ENCODE measurements around the gene CFAP20DC.
"Not testable (repeated sequence)": the region's sequence is repeated elsewhere in the genome, so short reads cannot be mapped to it uniquely, and the experiment has no call there.

Gene CFAP20DC

DNA sequence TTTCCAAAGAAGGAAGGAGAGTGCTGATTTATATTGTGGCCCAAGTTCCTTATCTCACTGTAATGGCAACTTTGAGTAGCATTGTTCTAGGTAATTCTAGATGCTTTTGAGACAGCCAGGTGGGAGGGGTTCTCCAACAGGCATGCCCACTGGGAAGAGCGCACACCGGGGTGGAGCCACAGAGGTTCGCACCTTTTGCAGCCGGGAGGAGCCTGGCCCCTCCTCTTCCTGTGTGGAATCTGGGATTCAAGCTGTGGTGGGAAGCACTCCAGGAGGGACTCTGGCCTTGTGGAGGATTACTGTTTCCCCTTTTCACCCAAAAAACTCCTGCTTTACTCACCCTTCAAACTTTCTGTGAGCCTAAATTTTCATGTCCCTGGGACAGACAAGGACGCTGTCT, 53.1 kb downstream of the CFAP20DC start:
- no peak overlapping the region for H3K4me3 Mint-ChIP-seq

DNA sequence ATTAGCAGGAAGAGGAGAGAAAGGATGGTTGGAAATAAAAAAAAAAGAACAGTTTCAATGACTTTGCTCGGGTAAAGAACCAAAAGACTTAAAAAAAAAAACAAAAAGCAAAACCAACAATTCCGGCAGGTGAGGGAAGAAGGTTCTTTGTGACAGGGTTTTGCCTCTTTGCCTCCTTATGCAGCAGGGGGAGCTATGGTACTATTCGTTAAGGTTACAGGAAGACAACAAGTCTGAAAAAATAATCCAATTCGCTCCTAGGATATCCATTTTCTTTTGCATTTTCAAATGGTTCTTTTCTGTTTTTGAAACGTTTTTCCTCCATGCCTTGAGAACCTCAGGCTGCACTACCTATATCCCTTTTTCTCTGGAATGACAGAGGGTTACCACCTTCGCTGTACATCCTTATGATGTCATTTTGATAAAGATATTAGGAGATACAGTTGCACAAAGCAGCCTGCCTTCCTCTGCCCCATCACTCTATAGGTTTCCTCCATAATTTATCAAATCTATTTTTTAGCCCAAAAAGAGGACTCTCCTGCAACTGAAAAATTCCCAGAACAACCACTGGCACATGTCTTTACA, 55.0 kb downstream of the CFAP20DC start:
- Mint-ChIP-seq H3K4me3 (no peak overlapping the region), H3K9me3 (no peaks in the 10 kb centered on the region), H3K27me3 (peaks cover 6% of the 10 kb centered on the region), H3K4me1 (no peaks in the 10 kb centered on the region), H3K27ac (no peak overlapping the region)
- DNase-seq, result peak; percentile 14 to 21
- ATAC-seq, result no peak

More for the DNA sequence above, 53.1 kb downstream of the CFAP20DC start:
- DNase-seq (no peak), ATAC-seq (no peak)
- no peaks in the 10 kb centered on the region for H3K9me3 Mint-ChIP-seq
- H3K4me1 Mint-ChIP-seq, result no peaks in the 10 kb centered on the region
- no peak overlapping the region for H3K27ac Mint-ChIP-seq
- peaks cover 12% of the 10 kb centered on the region for H3K27me3 Mint-ChIP-seq

DNA sequence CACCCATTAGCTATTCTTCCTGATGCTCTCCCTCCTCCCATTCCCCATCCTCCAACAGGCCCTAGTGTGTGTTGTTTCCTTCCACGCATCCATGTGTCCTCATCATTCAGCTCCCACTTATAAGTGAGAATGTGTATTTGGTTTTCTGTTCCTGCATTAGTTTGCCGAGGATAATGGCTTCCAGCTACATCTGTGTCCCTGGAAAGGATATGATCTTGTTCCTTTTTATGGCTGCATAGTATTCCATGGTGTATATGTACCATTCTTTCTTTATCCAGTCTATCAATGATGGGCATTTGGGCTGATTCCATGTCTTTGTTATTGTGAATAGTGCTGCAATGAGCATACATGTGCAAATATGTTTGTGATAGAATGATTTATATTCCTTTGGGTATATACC, 56.3 kb downstream of the CFAP20DC start:
- Mint-ChIP-seq H3K27me3 (peaks cover 6% of the 10 kb centered on the region), H3K27ac (no peak overlapping the region), H3K9me3 (no peaks in the 10 kb centered on the region), H3K4me1 (no peaks in the 10 kb centered on the region), H3K4me3 (no peak overlapping the region)
- DNase-seq (no peak), ATAC-seq (no peak)

DNA sequence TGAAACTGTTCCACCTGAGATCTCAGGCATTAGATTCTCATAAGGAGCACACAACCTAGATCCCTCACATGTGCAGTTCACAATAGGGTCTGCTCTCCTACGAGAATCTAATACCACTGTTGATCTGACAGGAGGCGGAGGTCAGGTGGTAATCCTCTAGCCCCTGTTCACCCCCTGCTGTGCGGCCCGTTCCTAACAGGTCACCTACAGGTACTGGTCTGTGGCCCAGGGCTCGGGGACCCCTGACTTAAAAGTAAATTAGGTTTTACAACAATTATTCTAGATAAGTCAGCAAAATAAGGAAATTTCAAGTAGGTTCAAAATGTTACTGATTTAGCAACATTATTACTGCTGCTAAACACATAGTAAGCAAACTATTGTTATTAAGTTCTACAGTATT, 58.2 kb downstream of the CFAP20DC start:
- H3K4me3 Mint-ChIP-seq, result no peak overlapping the region
- H3K27me3 Mint-ChIP-seq, result peaks cover 6% of the 10 kb centered on the region

DNA sequence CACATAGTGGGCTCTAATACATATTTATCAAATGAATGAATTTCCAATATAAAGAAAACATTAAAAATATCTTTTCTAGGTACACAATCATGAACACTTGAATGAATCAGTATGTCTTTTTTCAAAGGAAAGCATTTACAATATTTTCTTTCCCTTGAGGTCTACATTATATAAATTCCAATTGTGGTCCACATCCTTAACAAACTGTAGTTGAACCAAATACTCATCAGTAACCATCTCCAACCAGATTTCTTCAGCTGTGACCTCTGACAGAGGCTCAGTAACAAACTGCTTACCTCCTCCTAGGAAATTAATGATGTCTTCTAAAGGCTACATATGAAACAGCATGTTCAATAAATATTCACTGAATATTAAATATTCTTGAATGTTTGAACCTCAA, 58.8 kb downstream of the CFAP20DC start:
- DNase-seq (no peak), ATAC-seq (no peak)
- Mint-ChIP-seq H3K4me1 (no peaks in the 10 kb centered on the region), H3K4me3 (no peak overlapping the region), H3K27ac (no peak overlapping the region), H3K9me3 (no peaks in the 10 kb centered on the region), H3K27me3 (peaks cover 6% of the 10 kb centered on the region)

More for the DNA sequence above, 58.2 kb downstream of the CFAP20DC start:
- Mint-ChIP-seq H3K9me3 (no peaks in the 10 kb centered on the region), H3K4me1 (no peaks in the 10 kb centered on the region), H3K27ac (no peak overlapping the region)
- ATAC-seq (no peak), DNase-seq (no peak)

DNA sequence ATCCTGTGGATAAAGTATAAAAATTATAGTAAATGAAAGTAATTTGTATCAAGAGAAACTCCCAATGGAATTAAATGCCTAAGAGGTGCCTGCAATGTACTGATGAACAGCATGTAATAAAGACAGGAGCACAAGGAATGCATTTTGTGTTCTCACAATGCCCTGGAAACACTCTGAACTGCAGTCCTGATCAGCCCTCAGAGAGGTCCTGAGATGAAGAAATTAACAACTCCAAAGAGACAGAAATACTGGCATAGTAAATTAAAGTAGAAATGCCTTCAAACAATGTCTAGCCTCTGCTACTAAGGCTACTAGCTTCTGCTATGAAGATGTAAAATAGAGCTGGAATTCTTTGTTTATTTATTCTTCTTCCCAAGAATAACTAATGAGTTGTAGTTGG, 59.9 kb downstream of the CFAP20DC start:
- DNase-seq (no peak), ATAC-seq (no peak)
- Mint-ChIP-seq H3K27me3 (peaks cover 6% of the 10 kb centered on the region), H3K4me3 (no peak overlapping the region), H3K9me3 (no peaks in the 10 kb centered on the region), H3K27ac (no peak overlapping the region), H3K4me1 (no peaks in the 10 kb centered on the region)

DNA sequence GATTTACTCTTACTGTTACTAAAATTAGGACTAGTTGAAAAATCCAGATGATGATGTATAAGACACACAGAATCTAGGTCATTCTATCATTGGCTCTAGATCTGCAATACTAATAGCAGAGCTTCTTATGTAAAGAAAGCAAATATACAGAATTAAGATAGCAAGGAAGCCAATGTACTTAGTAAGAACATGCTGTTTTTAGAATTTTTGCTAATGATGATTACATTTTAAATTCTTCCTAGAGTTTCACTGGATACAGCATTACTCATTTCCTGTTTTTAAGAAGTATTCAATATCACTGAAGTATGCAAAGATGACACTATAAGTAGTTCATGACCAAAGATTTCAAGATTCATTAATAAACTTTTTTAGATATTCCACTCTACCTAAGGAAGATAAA, 60.7 kb downstream of the CFAP20DC start:
- H3K9me3 Mint-ChIP-seq, result no peaks in the 10 kb centered on the region
- H3K27me3 Mint-ChIP-seq, result peaks cover 6% of the 10 kb centered on the region
- H3K4me1 Mint-ChIP-seq, result no peaks in the 10 kb centered on the region
- no peak overlapping the region for H3K4me3 Mint-ChIP-seq
- no peak overlapping the region for H3K27ac Mint-ChIP-seq
- DNase-seq, result no peak
- no peak for ATAC-seq

DNA sequence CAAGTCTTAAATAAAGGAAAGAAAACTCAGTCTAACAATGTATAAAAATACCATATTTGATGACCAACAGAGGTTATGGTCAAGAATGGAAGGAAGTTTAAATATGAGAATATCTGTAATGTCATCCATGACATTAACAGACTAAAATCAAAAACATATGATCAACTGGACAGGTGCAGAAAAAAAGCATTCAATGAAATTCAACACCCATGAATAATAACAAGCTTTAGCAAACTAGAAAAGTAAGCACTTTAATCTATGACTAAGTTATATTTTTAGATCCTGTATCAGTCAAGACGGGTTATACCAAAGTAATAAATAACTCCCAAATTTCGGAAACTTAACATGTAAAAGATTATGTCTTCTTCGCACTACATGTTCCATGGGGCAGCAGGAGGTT, 61.8 kb downstream of the CFAP20DC start:
- no peak for ATAC-seq

DNA sequence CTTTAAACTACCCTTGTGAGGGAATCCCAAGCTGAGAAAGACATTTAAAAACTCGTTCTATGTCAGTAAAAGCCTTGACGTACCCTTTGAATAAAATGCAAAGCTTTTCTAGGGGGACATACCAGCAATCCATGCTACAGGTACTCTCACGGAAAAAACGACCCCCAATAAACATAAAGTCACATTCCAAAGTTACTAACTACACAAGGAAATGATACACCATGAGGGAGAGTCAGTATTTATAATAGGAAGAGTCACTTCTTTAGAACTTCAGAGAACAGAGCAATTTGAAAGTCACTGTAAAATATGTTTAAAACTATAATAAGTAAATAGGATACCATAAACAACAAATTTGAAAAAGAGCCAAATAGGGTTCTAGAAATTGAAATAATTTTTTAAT, 63.2 kb downstream of the CFAP20DC start:
- DNase-seq, result no peak
- peaks cover 15% of the 10 kb centered on the region for H3K27me3 Mint-ChIP-seq
- H3K4me1 Mint-ChIP-seq, result no peaks in the 10 kb centered on the region

More for the DNA sequence above, 61.8 kb downstream of the CFAP20DC start:
- DNase-seq, result no peak
- Mint-ChIP-seq H3K27me3 (peaks cover 8% of the 10 kb centered on the region), H3K27ac (no peak overlapping the region), H3K4me1 (no peaks in the 10 kb centered on the region), H3K4me3 (no peak overlapping the region), H3K9me3 (no peaks in the 10 kb centered on the region)

DNA sequence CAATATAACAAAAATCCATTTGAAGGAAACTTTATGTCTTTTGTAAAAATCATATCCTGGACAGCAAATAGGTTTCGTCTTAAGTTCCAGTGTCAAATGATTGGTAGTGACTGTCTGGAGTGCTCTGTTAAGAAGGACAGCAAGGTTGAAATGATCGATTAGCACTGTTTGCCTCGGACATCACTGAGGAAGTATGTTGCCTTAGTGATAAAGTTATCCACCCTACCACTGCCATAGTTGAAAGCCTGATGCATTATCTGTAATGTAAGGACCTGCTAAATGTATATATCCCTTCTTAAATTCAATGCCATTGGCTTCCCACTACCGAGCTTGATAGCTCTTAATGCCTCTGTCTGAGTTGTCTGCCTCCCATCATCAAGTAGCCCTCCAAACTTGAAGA, 70.0 kb downstream of the CFAP20DC start:
- Mint-ChIP-seq H3K4me1 (no peaks in the 10 kb centered on the region), H3K4me3 (no peak overlapping the region), H3K27me3 (peaks cover 23% of the 10 kb centered on the region), H3K27ac (no peak overlapping the region), H3K9me3 (no peaks in the 10 kb centered on the region)
- no peak for DNase-seq
- ATAC-seq, result no peak

More for the DNA sequence above, 63.2 kb downstream of the CFAP20DC start:
- ATAC-seq, result no peak
- Mint-ChIP-seq H3K27ac (no peak overlapping the region), H3K9me3 (no peaks in the 10 kb centered on the region), H3K4me3 (no peak overlapping the region)

DNA sequence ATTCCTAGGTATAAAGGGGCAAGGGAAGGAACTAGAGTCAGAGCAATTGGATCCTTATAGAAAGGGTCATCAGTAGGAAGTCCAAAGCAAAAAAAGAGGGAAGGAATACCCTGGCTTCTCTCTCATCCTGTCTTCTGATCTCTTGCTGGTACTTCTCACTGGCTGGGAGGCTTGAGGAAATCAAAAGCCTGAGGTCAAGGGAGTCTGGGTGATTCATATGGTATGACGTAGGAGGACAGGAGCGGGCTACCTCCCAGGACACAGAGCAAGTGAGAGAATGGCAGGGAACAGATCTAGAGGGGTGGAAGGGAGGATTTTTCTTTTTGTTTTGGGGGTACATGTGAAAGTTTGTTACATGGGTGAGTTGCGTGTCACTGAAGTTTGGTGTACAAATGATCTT, 76.0 kb downstream of the CFAP20DC start:
- no peak for ATAC-seq
- H3K9me3 Mint-ChIP-seq, result no peaks in the 10 kb centered on the region
- H3K4me1 Mint-ChIP-seq, result no peaks in the 10 kb centered on the region
- no peak overlapping the region for H3K4me3 Mint-ChIP-seq
- peaks cover 27% of the 10 kb centered on the region for H3K27me3 Mint-ChIP-seq
- peak overlapping the region in 1 of 2 donors; percentile 40 for H3K27ac Mint-ChIP-seq
- no peak for DNase-seq

DNA sequence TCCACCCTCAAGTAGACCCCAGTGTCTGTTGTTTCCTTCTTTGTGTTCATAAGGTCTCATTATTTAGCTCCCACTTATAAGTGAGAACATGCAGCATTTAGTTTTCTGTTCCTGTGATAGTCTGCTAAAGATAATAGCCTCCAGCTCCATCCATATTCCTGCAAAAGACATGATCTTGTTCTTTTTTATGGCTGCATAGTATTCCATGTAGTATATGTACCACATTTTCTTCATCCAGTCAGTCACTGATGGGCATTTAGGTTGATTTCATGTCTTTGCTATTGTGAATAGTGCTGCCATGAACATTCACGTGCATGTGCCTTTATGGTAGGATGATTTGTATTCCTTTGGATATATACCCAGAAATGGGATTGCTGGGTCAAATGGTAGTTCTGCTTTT, 82.0 kb downstream of the CFAP20DC start:
- H3K9me3 Mint-ChIP-seq, H3K27me3 Mint-ChIP-seq, H3K27ac Mint-ChIP-seq, ATAC-seq, DNase-seq, H3K4me3 Mint-ChIP-seq, H3K4me1 Mint-ChIP-seq: not testable (repeated sequence)

DNA sequence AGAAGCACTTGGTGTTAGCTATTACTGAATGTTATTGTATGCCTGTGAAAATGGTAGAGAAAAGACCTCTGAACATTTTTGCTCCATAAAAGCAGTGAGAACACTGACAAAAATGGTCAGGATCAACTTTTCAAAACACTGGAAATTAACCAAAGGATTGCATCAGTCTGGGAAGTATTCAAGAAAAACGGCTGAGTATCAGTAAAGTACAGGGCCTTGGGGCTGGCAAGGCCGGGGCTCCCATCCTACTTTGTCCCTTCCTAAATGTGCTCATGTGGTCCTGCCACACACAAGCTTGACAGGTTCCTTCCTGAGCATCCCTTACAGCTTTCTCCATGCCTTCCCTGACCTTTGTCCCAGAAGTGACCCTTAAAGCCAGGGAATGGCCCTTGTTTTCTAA, 84.0 kb downstream of the CFAP20DC start:
- ATAC-seq (no peak), DNase-seq (no peak)
- H3K9me3 Mint-ChIP-seq, result no peaks in the 10 kb centered on the region
- no peaks in the 10 kb centered on the region for H3K4me1 Mint-ChIP-seq
- no peak overlapping the region for H3K27ac Mint-ChIP-seq
- H3K27me3 Mint-ChIP-seq, result peaks cover 8% of the 10 kb centered on the region
- H3K4me3 Mint-ChIP-seq, result no peak overlapping the region

DNA sequence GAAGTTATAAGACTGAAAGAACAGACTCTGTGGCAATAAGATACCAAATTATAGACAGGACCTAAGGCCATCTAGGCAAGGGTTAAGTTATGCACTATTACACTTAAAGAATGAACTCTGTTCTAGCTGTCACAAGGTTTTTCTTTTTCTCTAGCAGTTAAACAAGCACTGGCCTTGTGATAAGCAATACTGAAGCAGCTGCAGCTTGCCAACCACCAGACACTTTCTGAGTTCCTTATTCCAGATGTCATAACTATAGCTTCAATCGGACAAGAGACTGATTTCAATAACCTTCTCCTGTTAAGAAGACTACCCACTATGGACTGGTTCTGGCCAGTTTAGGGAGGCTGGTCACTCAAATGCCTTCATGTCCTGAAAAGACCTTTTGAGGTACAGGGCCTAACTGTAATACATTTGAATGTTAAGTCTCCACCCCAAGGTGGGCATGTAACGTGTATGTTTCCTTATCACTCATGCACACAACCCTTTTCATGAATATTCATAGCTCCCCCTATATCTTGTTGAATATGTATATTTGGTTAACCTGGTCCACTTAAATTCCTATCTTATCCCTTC, 85.8 kb downstream of the CFAP20DC start:
- DNase-seq (no peak), ATAC-seq (no peak)
- H3K9me3 Mint-ChIP-seq, result no peaks in the 10 kb centered on the region
- H3K4me1 Mint-ChIP-seq, result no peaks in the 10 kb centered on the region
- no peak overlapping the region for H3K4me3 Mint-ChIP-seq
- H3K27ac Mint-ChIP-seq, result no peak overlapping the region
- H3K27me3 Mint-ChIP-seq, result peaks cover 8% of the 10 kb centered on the region

DNA sequence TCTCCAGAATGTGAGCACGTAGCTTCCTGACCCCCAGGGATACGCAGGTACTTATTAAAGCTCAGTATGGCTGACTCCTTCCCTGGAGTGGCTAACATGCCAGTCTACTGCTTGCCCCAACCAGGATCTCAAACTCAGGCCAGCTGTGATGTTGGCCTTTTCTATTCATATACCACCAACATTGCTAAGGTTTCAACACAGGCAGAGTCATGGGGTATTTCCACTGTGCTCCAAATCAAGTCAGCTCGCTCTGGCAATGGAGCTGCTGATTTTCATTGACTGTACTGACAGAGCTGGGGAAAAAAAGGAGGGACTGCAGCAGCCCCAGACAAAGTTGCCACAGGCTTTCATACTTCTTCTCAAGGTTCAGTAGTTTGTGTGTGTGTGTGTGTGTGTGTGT, 87.0 kb downstream of the CFAP20DC start:
- H3K27me3 Mint-ChIP-seq, result peaks cover 8% of the 10 kb centered on the region
- no peak for DNase-seq

DNA sequence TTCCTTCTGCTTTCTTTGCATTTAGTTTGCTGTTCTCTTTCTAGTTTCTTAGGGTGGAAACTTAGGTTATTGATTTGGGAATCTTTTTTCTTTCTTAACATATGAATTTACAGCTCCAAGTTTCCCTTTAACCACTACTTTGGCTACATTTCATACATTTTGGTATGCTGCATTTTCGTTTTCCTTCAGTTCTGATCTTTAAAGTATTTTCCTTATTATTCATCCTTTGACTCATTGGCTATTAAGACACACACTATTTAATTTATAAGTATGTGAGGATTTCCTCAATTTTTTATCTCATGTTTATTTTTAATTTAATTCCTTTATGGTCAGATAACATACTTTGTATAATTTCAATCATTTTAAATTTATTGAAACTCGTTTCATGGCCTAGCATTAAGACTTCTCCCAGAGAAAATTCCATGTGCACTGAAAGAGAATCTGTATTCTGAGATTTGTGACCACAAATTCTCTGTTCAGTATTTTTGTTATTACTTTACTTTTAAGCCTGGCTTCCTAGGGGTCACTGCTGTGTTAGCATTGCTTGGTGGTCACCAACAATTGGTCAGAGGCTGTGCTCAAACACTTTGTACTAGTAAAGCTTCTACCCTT, 87.7 kb downstream of the CFAP20DC start:
- ATAC-seq, result no peak
- no peak for DNase-seq
- Mint-ChIP-seq H3K27ac (no peak overlapping the region), H3K27me3 (peaks cover 8% of the 10 kb centered on the region), H3K4me1 (no peaks in the 10 kb centered on the region), H3K9me3 (no peaks in the 10 kb centered on the region), H3K4me3 (no peak overlapping the region)

More for the DNA sequence above, 87.0 kb downstream of the CFAP20DC start:
- Mint-ChIP-seq H3K9me3 (no peaks in the 10 kb centered on the region), H3K27ac (no peak overlapping the region), H3K4me1 (no peaks in the 10 kb centered on the region), H3K4me3 (no peak overlapping the region)
- ATAC-seq, result no peak

Data from stimulated activated naive CD8-positive, alpha-beta T cell treated with anti-CD3 and anti-CD28 coated beads, Interleukin-15, amount 100 ng/mL, for 72 hours (primary cell).